Large intestine (tissue), 12 donors: ENCODE data around the gene HTR3B. TPM values are rescaled to one million over a fixed set of nuclear protein-coding genes. Genes with fewer than 3 reads are reported as not detected.

Experiments used
- DNase-seq, 2 donors: peaks; one replicate each; pipeline versions ENCODE4 v3.0.0 to v3.0.0-alpha.2; 2013
- H3K27ac ChIP-seq: one replicate; pipeline ENCODE4 v1.5.1; 2013; ENCODE audit warnings: low read length
- H3K27me3 ChIP-seq: 2 replicates; pipeline ENCODE4 v1.6.1; 2013; ENCODE audit warnings: low read length; ENCODE audit not compliant: control insufficient read depth, insufficient read depth
- H3K36me3 ChIP-seq: 2 replicates; pipeline ENCODE4 v1.6.1; 2013; ENCODE audit warnings: low read length; ENCODE audit not compliant: control insufficient read depth, insufficient read depth
- H3K4me1 ChIP-seq: one replicate; pipeline ENCODE4 v1.6.1; 2013; ENCODE audit warnings: low read length; ENCODE audit not compliant: control insufficient read depth, insufficient read depth
- H3K4me3 ChIP-seq: one replicate; pipeline ENCODE4 v1.5.1; 2013; ENCODE audit warnings: low read length
- H3K9me3 ChIP-seq: one replicate; pipeline ENCODE4 v1.6.1; 2013; ENCODE audit warnings: mild to moderate bottlenecking, low read depth, low read length, moderate library complexity; ENCODE audit not compliant: control insufficient read depth
- WGBS: methylation state at CpG from one replicate; pipeline ENCODE4 v1.1.5; 2013; ENCODE audit warnings: low lambda C conversion rate; ENCODE audit not compliant: insufficient coverage; 5-methylcytosine and 5-hydroxymethylcytosine counted together
- long read RNA-seq, 11 donors: transcript quantifications; one replicate each; lab custom pipeline, GENCODE V29; 2026
- polyA plus RNA-seq: library from polyadenylated mRNA; unstranded; fragments of 120-200 nt; gene quantifications from one replicate; pipeline ENCODE4 v1.2.1, GENCODE V29; 2013

HTR3B gene, protein sequence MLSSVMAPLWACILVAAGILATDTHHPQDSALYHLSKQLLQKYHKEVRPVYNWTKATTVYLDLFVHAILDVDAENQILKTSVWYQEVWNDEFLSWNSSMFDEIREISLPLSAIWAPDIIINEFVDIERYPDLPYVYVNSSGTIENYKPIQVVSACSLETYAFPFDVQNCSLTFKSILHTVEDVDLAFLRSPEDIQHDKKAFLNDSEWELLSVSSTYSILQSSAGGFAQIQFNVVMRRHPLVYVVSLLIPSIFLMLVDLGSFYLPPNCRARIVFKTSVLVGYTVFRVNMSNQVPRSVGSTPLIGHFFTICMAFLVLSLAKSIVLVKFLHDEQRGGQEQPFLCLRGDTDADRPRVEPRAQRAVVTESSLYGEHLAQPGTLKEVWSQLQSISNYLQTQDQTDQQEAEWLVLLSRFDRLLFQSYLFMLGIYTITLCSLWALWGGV
- 0.34 TPM for polyA plus RNA-seq
- long read RNA-seq, donor 1, result 0 reads
- long read RNA-seq, donor 2, result 0 reads
- long read RNA-seq, donor 3, result 0 reads
- long read RNA-seq, donor 4, result 0 reads
- long read RNA-seq, donor 5, result 0 reads
- long read RNA-seq, donor 6, result 0 reads
- long read RNA-seq, donor 7, result 0 reads
- long read RNA-seq, donor 8, result 0 reads
- long read RNA-seq, donor 9, result 0 reads
- long read RNA-seq, donor 10, result 0 reads
- long read RNA-seq, donor 11, result 0 reads

DNA sequence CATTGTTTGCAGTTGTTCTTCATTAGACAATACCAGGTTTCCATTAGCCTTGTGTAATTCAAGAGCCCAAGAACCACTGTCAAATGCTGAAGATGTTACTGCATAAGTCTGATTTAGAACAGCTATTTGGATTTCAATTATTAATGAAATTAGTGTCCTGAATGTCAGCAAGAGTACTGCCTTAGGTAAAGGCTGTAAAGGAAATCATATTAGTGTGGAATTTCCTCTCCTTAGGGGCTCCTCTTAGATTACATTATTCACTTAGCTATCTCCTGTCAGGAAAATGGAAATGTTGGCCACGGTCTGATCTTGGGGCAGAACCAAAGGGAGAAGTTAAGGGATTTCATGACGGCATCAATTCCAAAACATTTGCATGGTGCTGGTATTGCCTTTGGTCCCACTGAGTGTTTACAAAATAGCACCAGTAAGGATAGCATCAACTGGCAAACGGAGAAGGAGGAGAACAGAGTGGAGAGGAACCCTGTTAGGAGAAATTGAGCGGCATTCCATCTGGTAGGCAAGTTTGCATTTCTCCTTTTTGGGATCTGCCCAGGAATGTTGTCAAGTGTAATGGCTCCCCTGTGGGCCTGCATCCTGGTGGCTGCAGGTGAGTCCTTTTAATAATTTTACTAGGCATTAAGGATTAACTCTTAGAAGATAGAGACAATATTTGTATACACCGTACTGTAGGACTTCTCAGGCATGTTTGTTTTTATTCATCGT lies at the start of gene HTR3B:
TSS of gene HTR3B (plus strand) at position 418 of the 723 bp plus-strand sequence. CDS start at position 556, 138 bp downstream.
- H3K36me3 ChIP-seq, result no peaks in the 10 kb centered on the region
- DNase-seq, result no peak
- no peak within 1 kb of the TSS for H3K4me3 ChIP-seq
- 100% methylated on average over 1 of the region's 6 CpGs for WGBS
- H3K9me3 ChIP-seq, result no peaks in the 10 kb centered on the region
- H3K27ac ChIP-seq, result peak within 1 kb of the TSS; percentile 67
- H3K4me1 ChIP-seq, result peaks cover 16% of the 10 kb centered on the region
- H3K27me3 ChIP-seq, result no peaks in the 10 kb centered on the region

GRCh38 chr11:113855803-113856202 lies 48.8 kb upstream of the HTR3B start:
- no CpG with 5 or more reads among the region's 6 CpGs for WGBS

GRCh38 chr11:113856966-113857759 lies 47.4 kb upstream of the HTR3B start:
- no peaks in the 10 kb centered on the region for H3K9me3 ChIP-seq
- H3K4me3 ChIP-seq, result no peak overlapping the region
- peaks cover 8% of the 10 kb centered on the region for H3K36me3 ChIP-seq
- WGBS, result 59% methylated on average over 3 of the region's 5 CpGs
- no peak for DNase-seq
- no peaks in the 10 kb centered on the region for H3K27me3 ChIP-seq
- H3K27ac ChIP-seq, result no peak overlapping the region
- no peaks in the 10 kb centered on the region for H3K4me1 ChIP-seq

More at GRCh38 chr11:113855803-113856202, 48.8 kb upstream of the HTR3B start:
- Histone ChIP-seq H3K4me1 (no peaks in the 10 kb centered on the region), H3K4me3 (no peak overlapping the region), H3K27ac (no peak overlapping the region), H3K27me3 (no peaks in the 10 kb centered on the region), H3K9me3 (no peaks in the 10 kb centered on the region), H3K36me3 (peaks cover 14% of the 10 kb centered on the region)
- no peak for DNase-seq

- no peak overlapping the region for H3K4me3 ChIP-seq
- H3K27ac ChIP-seq, result no peak overlapping the region
- H3K27me3 ChIP-seq, result no peaks in the 10 kb centered on the region
- no peaks in the 10 kb centered on the region for H3K36me3 ChIP-seq
- DNase-seq, result no peak
- no peaks in the 10 kb centered on the region for H3K9me3 ChIP-seq
- no peaks in the 10 kb centered on the region for H3K4me1 ChIP-seq
These were observed 44.9 kb upstream of the HTR3B start for GRCh38 chr11:113859665-113860064.

GRCh38 chr11:113862435-113862834 lies 42.2 kb upstream of the HTR3B start:
- no peak overlapping the region for H3K27ac ChIP-seq

GRCh38 chr11:113864410-113864809 lies 40.2 kb upstream of the HTR3B start:
- 100% methylated on average over 1 of the region's 3 CpGs for WGBS
- no peak overlapping the region for H3K27ac ChIP-seq
- no peak for DNase-seq
- no peaks in the 10 kb centered on the region for H3K4me1 ChIP-seq
- H3K9me3 ChIP-seq, result no peaks in the 10 kb centered on the region
- H3K4me3 ChIP-seq, result no peak overlapping the region
- H3K27me3 ChIP-seq, result no peaks in the 10 kb centered on the region
- H3K36me3 ChIP-seq, result no peaks in the 10 kb centered on the region

More at GRCh38 chr11:113862435-113862834, 42.2 kb upstream of the HTR3B start:
- Histone ChIP-seq H3K4me3 (no peak overlapping the region), H3K4me1 (no peaks in the 10 kb centered on the region), H3K27me3 (no peaks in the 10 kb centered on the region), H3K9me3 (no peaks in the 10 kb centered on the region), H3K36me3 (no peaks in the 10 kb centered on the region)
- no peak for DNase-seq
- no CpG with 5 or more reads among the region's 5 CpGs for WGBS

DNA sequence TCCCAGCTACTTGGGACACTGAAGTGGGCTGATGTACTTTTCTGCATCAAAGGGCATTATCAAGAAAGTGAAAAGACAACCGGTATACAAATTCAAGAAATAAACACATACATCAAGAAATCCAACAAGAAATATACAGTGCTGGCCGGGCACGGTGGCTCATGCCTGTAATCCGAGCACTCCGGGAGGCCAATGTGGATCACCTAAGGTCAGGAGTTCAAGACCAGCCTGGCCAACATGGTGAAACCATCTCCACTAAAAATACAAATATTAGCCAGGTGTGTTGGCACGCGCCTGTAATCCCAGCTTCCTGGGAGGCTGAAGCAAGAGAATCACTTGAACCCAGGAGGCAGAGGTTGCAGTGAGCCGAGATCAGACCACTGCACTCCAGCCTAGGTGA lies 38.7 kb upstream of the HTR3B start:
- Histone ChIP-seq H3K36me3 (no peaks in the 10 kb centered on the region), H3K27me3 (no peaks in the 10 kb centered on the region), H3K9me3 (no peaks in the 10 kb centered on the region), H3K4me1 (no peaks in the 10 kb centered on the region), H3K4me3 (no peak overlapping the region), H3K27ac (no peak overlapping the region)
- WGBS, result 100% methylated on average over 1 of the region's 8 CpGs
- DNase-seq, result no peak

GRCh38 chr11:113867843-113868503 lies 36.6 kb upstream of the HTR3B start:
- H3K36me3 ChIP-seq, result no peaks in the 10 kb centered on the region
- no peak overlapping the region for H3K27ac ChIP-seq
- H3K27me3 ChIP-seq, result no peaks in the 10 kb centered on the region
- H3K9me3 ChIP-seq, result no peaks in the 10 kb centered on the region
- no peaks in the 10 kb centered on the region for H3K4me1 ChIP-seq
- H3K4me3 ChIP-seq, result no peak overlapping the region
- no peak for DNase-seq
- WGBS, result 100% methylated on average over 1 of the region's 3 CpGs

GRCh38 chr11:113871336-113871735 lies 33.3 kb upstream of the HTR3B start:
- H3K36me3 ChIP-seq, result no peaks in the 10 kb centered on the region
- H3K27ac ChIP-seq, result no peak overlapping the region
- DNase-seq, result no peak

More at GRCh38 chr11:113871336-113871735, 33.3 kb upstream of the HTR3B start:
- Histone ChIP-seq H3K9me3 (no peaks in the 10 kb centered on the region), H3K27me3 (no peaks in the 10 kb centered on the region), H3K4me3 (no peak overlapping the region), H3K4me1 (no peaks in the 10 kb centered on the region)
- no CpG with 5 or more reads among the region's 3 CpGs for WGBS
